CD4-positive, CD25-positive, alpha-beta regulatory T cell (primary cell): ENCODE data around the gene DNAH14. TPM values are rescaled to one million over a fixed set of nuclear protein-coding genes. Genes with fewer than 3 reads are reported as not detected.
"Not testable (repeated sequence)": the region's sequence is repeated elsewhere in the genome, so short reads cannot be mapped to it uniquely, and the experiment has no call there.

Experiments used
- ATAC-seq, 2 donors: fragments of 150-1000 bp; cut with Tn5 transposase; one replicate each; pipeline ENCODE4 v1.10.0; 2021; ENCODE audit warnings: low read depth in 2 of 2, moderate number of reproducible peaks in 2 of 2, moderate library complexity in 1 of 2
- DNase-seq, 3 donors: peaks; one replicate each; pipeline versions ENCODE4 v3.0.0 to v3.0.0-alpha.2; 2012 to 2022; ENCODE audit warnings: mixed read lengths in 1 of 3
- H3K27ac ChIP-seq: one replicate; pipeline ENCODE4 v1.7.0; 2013; ENCODE audit warnings: mild to moderate bottlenecking, low read length; ENCODE audit not compliant: insufficient read depth, poor library complexity, severe bottlenecking
- H3K27me3 ChIP-seq: one replicate; pipeline ENCODE4 v1.7.0; 2013; ENCODE audit warnings: low read length; ENCODE audit not compliant: control insufficient read depth, insufficient read depth
- H3K36me3 ChIP-seq: one replicate; pipeline ENCODE4 v1.7.0; 2013; ENCODE audit warnings: mild to moderate bottlenecking, low read length, moderate library complexity; ENCODE audit not compliant: control insufficient read depth, insufficient read depth
- H3K4me1 ChIP-seq: 2 replicates; pipeline ENCODE4 v1.7.0; 2013; ENCODE audit warnings: mild to moderate bottlenecking, low read length; ENCODE audit not compliant: insufficient read depth, control insufficient read depth, poor library complexity, severe bottlenecking
- H3K4me3 ChIP-seq: one replicate; pipeline ENCODE4 v1.7.0; 2013; ENCODE audit warnings: low read depth, mild to moderate bottlenecking, low read length, moderate library complexity
- H3K9me3 ChIP-seq, 2 experiments: 1 replicate in 1 of 2; 2 replicates in 1 of 2; pipeline ENCODE4 v1.7.0; 2013; ENCODE audit warnings: low read length in 2 of 2, mild to moderate bottlenecking in 1 of 2, moderate library complexity in 1 of 2; ENCODE audit not compliant: control insufficient read depth in 2 of 2
- H3K27ac Mint-ChIP-seq, 3 donors: one replicate each; pipeline ENCODE4 v1.8.0; 2020 to 2022; ENCODE audit warnings: mild to moderate bottlenecking in 3 of 3, mixed read lengths in 3 of 3, moderate library complexity in 2 of 3
- H3K27me3 Mint-ChIP-seq: one replicate; pipeline ENCODE4 v1.8.0; 2022; ENCODE audit warnings: mild to moderate bottlenecking, mixed read lengths
- H3K36me3 Mint-ChIP-seq: one replicate; pipeline ENCODE4 v1.8.0; 2020; ENCODE audit warnings: mixed read lengths
- H3K4me1 Mint-ChIP-seq, 4 donors: one replicate each; pipeline ENCODE4 v1.8.0; 2020 to 2022; ENCODE audit warnings: mixed read lengths in 4 of 4, mild to moderate bottlenecking in 1 of 4
- H3K4me3 Mint-ChIP-seq, 4 donors: one replicate each; pipeline ENCODE4 v1.8.0; 2020 to 2022; ENCODE audit warnings: mild to moderate bottlenecking in 4 of 4, mixed read lengths in 4 of 4, moderate library complexity in 3 of 4
- H3K9me3 Mint-ChIP-seq, 7 donors: one replicate each; pipeline ENCODE4 v1.8.0; 2020 to 2022; ENCODE audit warnings: mixed read lengths in 7 of 7, mild to moderate bottlenecking in 3 of 7, moderate library complexity in 2 of 7
- polyA plus RNA-seq, 4 donors: library from polyadenylated mRNA; unstranded; fragments of 300-500 nt; fragmentation: Illumina TruSeq; gene quantifications; one replicate each; pipeline ENCODE4 v1.2.3, GENCODE V29; 2021
- total RNA-seq: library from RNA; stranded (reverse); gene quantifications from one replicate; pipeline ENCODE4 v1.2.3, GENCODE V29; 2022

The DNAH14 gene
- total and polyA plus RNA-seq, 5 donors from 2014 or later = 0.02 to 0.13 TPM; not detected in 3

GRCh38 chr1:225300381-225300780 is 370.9 kb downstream of the DNAH14 start:
- Mint-ChIP-seq H3K27me3 (peaks cover 11% of the 10 kb centered on the region), H3K36me3 (peaks cover 6% of the 10 kb centered on the region), H3K9me3 (peaks cover under 1 to 17% (median 7%) of the 10 kb centered on the region in 7 donors), H3K4me1 (no peaks in the 10 kb centered on the region), H3K4me3 (no peak overlapping the region), H3K27ac (no peak overlapping the region)
- H3K36me3 ChIP-seq = no peaks in the 10 kb centered on the region
- peaks cover 6 to 7% of the 10 kb centered on the region in 2 experiments for H3K9me3 ChIP-seq
- no peaks in the 10 kb centered on the region for H3K4me1 ChIP-seq
- no peak overlapping the region for H3K4me3 ChIP-seq
- ATAC-seq (no peak), DNase-seq (no peak)
- H3K27ac ChIP-seq = no peak overlapping the region
- H3K27me3 ChIP-seq = peaks cover 6% of the 10 kb centered on the region

- Mint-ChIP-seq H3K36me3 (no peaks in the 10 kb centered on the region), H3K27ac (no peak overlapping the region), H3K27me3 (peaks cover 3% of the 10 kb centered on the region), H3K4me1 (no peaks in the 10 kb centered on the region), H3K4me3 (no peak overlapping the region), H3K9me3 (peaks cover 0 to 3% (median 0%) of the 10 kb centered on the region in 7 donors)
- H3K27me3 ChIP-seq = peaks cover 4% of the 10 kb centered on the region
- H3K36me3 ChIP-seq = no peaks in the 10 kb centered on the region
- no peak overlapping the region for H3K27ac ChIP-seq
- DNase-seq = no peak
- H3K4me1 ChIP-seq = no peaks in the 10 kb centered on the region
- no peaks in the 10 kb centered on the region for H3K9me3 ChIP-seq
- H3K4me3 ChIP-seq = no peak overlapping the region
- ATAC-seq = no peak
Measured at GRCh38 chr1:225304996-225305395, 375.5 kb downstream of the DNAH14 start.

- H3K4me3 Mint-ChIP-seq, H3K27me3 Mint-ChIP-seq, DNase-seq, H3K27ac Mint-ChIP-seq, H3K9me3 Mint-ChIP-seq, H3K27ac ChIP-seq, H3K36me3 ChIP-seq, H3K4me1 ChIP-seq, H3K36me3 Mint-ChIP-seq, H3K27me3 ChIP-seq, ATAC-seq, H3K4me3 ChIP-seq, H3K9me3 ChIP-seq, H3K4me1 Mint-ChIP-seq: not testable (repeated sequence)
Measured at GRCh38 chr1:225310544-225310943, 381.1 kb downstream of the DNAH14 start.

GRCh38 chr1:225318706-225319575 is 389.5 kb downstream of the DNAH14 start:
- Mint-ChIP-seq H3K27me3 (peaks cover 6% of the 10 kb centered on the region), H3K4me3 (no peak overlapping the region), H3K27ac (no peak overlapping the region), H3K36me3 (no peaks in the 10 kb centered on the region), H3K4me1 (no peaks in the 10 kb centered on the region), H3K9me3 (peaks cover 0 to 6% (median 2%) of the 10 kb centered on the region in 7 donors)
- DNase-seq (peak in 2 of 3 donors; percentile 28 to 44), ATAC-seq (peak in 1 of 2 donors; percentile 46)
- Histone ChIP-seq H3K36me3 (no peaks in the 10 kb centered on the region), H3K4me3 (no peak overlapping the region), H3K27ac (no peak overlapping the region), H3K4me1 (no peaks in the 10 kb centered on the region), H3K27me3 (peaks cover 4% of the 10 kb centered on the region), H3K9me3 (no peaks in the 10 kb centered on the region)

- Mint-ChIP-seq H3K9me3 (peaks cover 0 to 3% (median under 1%) of the 10 kb centered on the region in 7 donors), H3K36me3 (no peaks in the 10 kb centered on the region), H3K4me1 (no peaks in the 10 kb centered on the region), H3K27me3 (peaks cover 6% of the 10 kb centered on the region), H3K27ac (no peak overlapping the region), H3K4me3 (no peak overlapping the region)
- H3K4me3 ChIP-seq = no peak overlapping the region
- peaks cover 4% of the 10 kb centered on the region for H3K27me3 ChIP-seq
- no peak for DNase-seq
- no peaks in the 10 kb centered on the region for H3K36me3 ChIP-seq
- ATAC-seq = no peak
- no peak overlapping the region for H3K27ac ChIP-seq
- H3K9me3 ChIP-seq = no peaks in the 10 kb centered on the region
- H3K4me1 ChIP-seq = no peaks in the 10 kb centered on the region
Measured at GRCh38 chr1:225319871-225320270, 390.4 kb downstream of the DNAH14 start.

GRCh38 chr1:225321784-225322183 is 392.3 kb downstream of the DNAH14 start:
- Mint-ChIP-seq H3K27me3 (peaks cover 10% of the 10 kb centered on the region), H3K27ac (no peak overlapping the region), H3K9me3 (no peaks in the 10 kb centered on the region), H3K4me1 (no peaks in the 10 kb centered on the region), H3K4me3 (no peak overlapping the region), H3K36me3 (no peaks in the 10 kb centered on the region)
- ATAC-seq = no peak
- no peaks in the 10 kb centered on the region for H3K9me3 ChIP-seq
- peaks cover 4% of the 10 kb centered on the region for H3K27me3 ChIP-seq
- H3K4me3 ChIP-seq = no peak overlapping the region
- DNase-seq = no peak
- H3K4me1 ChIP-seq = no peaks in the 10 kb centered on the region
- no peaks in the 10 kb centered on the region for H3K36me3 ChIP-seq
- no peak overlapping the region for H3K27ac ChIP-seq

GRCh38 chr1:225329041-225329440 is 399.6 kb downstream of the DNAH14 start:
- peaks cover 0 to 2% (median 0%) of the 10 kb centered on the region in 7 donors for H3K9me3 Mint-ChIP-seq
- no peak overlapping the region for H3K27ac ChIP-seq
- DNase-seq (no peak), ATAC-seq (no peak)
- no peaks in the 10 kb centered on the region for H3K4me1 Mint-ChIP-seq
- peaks cover 3% of the 10 kb centered on the region for H3K27me3 ChIP-seq
- H3K9me3 ChIP-seq = no peaks in the 10 kb centered on the region
- H3K27me3 Mint-ChIP-seq = peaks cover 9% of the 10 kb centered on the region
- no peak overlapping the region for H3K4me3 Mint-ChIP-seq
- no peak overlapping the region for H3K27ac Mint-ChIP-seq
- H3K36me3 ChIP-seq = no peaks in the 10 kb centered on the region
- no peaks in the 10 kb centered on the region for H3K36me3 Mint-ChIP-seq
- H3K4me1 ChIP-seq = no peaks in the 10 kb centered on the region
- no peak overlapping the region for H3K4me3 ChIP-seq

GRCh38 chr1:225329996-225330395 is 400.5 kb downstream of the DNAH14 start:
- not testable (repeated sequence) for H3K4me1 ChIP-seq, H3K4me1 Mint-ChIP-seq, H3K27me3 ChIP-seq, H3K9me3 Mint-ChIP-seq, H3K36me3 Mint-ChIP-seq, H3K27ac Mint-ChIP-seq, ATAC-seq, H3K27me3 Mint-ChIP-seq, H3K36me3 ChIP-seq, H3K27ac ChIP-seq, DNase-seq, H3K4me3 Mint-ChIP-seq, H3K4me3 ChIP-seq, H3K9me3 ChIP-seq
